HepG2 (cell line): ENCODE measurements around the gene CISD1. TPM values are rescaled to one million over a fixed set of nuclear protein-coding genes. Genes with fewer than 3 reads are reported as not detected.

Experiments used
- AHDC1 ChIP-seq: sonication (generic); formaldehyde crosslinking; IDR thresholded peaks from 2 replicates; pipeline ENCODE4 v1.5.1; 2020; ENCODE audit warnings: mild to moderate bottlenecking, missing genetic modification reagents, borderline replicate concordance
- CEBPB ChIP-seq: IDR thresholded peaks from 2 replicates; pipeline ENCODE4 v1.6.1; 2011; ENCODE audit warnings: low read depth, low read length, improper control_type of control experiment, borderline replicate concordance
- ELF3 ChIP-seq: IDR thresholded peaks from 2 replicates; pipeline ENCODE4 v1.6.1; 2016; ENCODE audit warnings: missing genetic modification reagents, missing compliant biosample characterization
- FOXA3 ChIP-seq: IDR thresholded peaks from 2 replicates; pipeline ENCODE4 v1.6.1; 2016; ENCODE audit warnings: missing genetic modification reagents, missing compliant biosample characterization
- HHEX ChIP-seq: IDR thresholded peaks from 2 replicates; pipeline ENCODE4 v1.6.1; 2016; ENCODE audit warnings: control low read depth
- HMG20A ChIP-seq: IDR thresholded peaks from 2 replicates; pipeline ENCODE4 v1.6.1; 2016; ENCODE audit warnings: borderline replicate concordance
- HNF4A ChIP-seq: sonication (generic); formaldehyde crosslinking; IDR thresholded peaks from 2 replicates; pipeline ENCODE4 v1.4.0; 2020; ENCODE audit warnings: missing genetic modification reagents
- NFRKB ChIP-seq: fragments of 450-650 bp; IDR thresholded peaks from 2 replicates; pipeline ENCODE4 v1.6.1; 2017
- NR2F6 ChIP-seq, 2 experiments: IDR thresholded peaks; 2 replicates each; pipeline ENCODE4 v1.6.1; 2016; ENCODE audit warnings: antibody characterized with exemption in 1 of 2, mild to moderate bottlenecking in 1 of 2
- PATZ1 ChIP-seq: sonication (generic); formaldehyde crosslinking; IDR thresholded peaks from 2 replicates; pipeline ENCODE4 v1.4.0; 2020; ENCODE audit warnings: missing genetic modification reagents
- SIX1 ChIP-seq: sonication (generic); formaldehyde crosslinking; IDR thresholded peaks from 2 replicates; pipeline ENCODE4 v1.4.0; 2020; ENCODE audit warnings: missing genetic modification reagents, borderline replicate concordance
- ZBTB10 ChIP-seq: sonication (generic); formaldehyde crosslinking; IDR thresholded peaks from 2 replicates; pipeline ENCODE4 v1.4.0; 2020; ENCODE audit warnings: missing genetic modification reagents, borderline replicate concordance
- ZNF574 ChIP-seq: sonication (generic); formaldehyde crosslinking; IDR thresholded peaks from 2 replicates; pipeline ENCODE4 v1.4.0; 2020; ENCODE audit warnings: missing genetic modification reagents
- polyA plus RNA-seq, 8 experiments: library from polyadenylated mRNA; depleted of rRNA in 3 of 8; stranded (reverse) in 7 of 8; unstranded in 1 of 8; fragments of >200 nt; fragmentation: Illumina TruSeq in 4 of 8; extraction: Trizol in 4 of 8; gene quantifications; 2 replicates each; pipeline versions ENCODE4 v1.2.1 to v1.2.3, GENCODE V29; 2011 to 2016; ENCODE audit warnings: low read depth in 4 of 8, missing spikeins in 1 of 8, mixed read lengths in 1 of 8; ENCODE audit not compliant: insufficient read depth in 1 of 8
- total RNA-seq, 5 experiments: library from RNA; depleted of rRNA; stranded (reverse); fragments of >200 nt; fragmentation: Illumina TruSeq; extraction: Trizol; gene quantifications; 2 replicates each; pipeline ENCODE4 v1.2.3, GENCODE V29; 2016; ENCODE audit warnings: low read depth in 1 of 5

The CISD1 gene
- total and polyA plus RNA-seq, 2 of the 13 experiments (the other 11 are each of a cell fraction or from before 2014, with no cell fraction given) = 63.4 to 78.9 TPM

GRCh38 chr10:58322072-58322834, 53.3 kb downstream of the CISD1 start (continued):
- TF ChIP-seq ZNF574 (no peak), ZBTB10 (CRISPR knock-in tag) (no peak), HMG20A (peak; percentile 50; the same call in 1 of the 2 replicates), ELF3 (CRISPR knock-in tag) (peak; percentile 81), AHDC1 (CRISPR knock-in tag) (no peak), HNF4A (peak; percentile 67; the same call in 1 of the 2 replicates), NR2F6 (IDR thresholded peaks at IDR 0.05) (peak; percentile 67), NR2F6 (CRISPR knock-in tag; IDR thresholded peaks at IDR 0.05) (peak; percentile 72), FOXA3 (CRISPR knock-in tag) (peak; percentile 44), PATZ1 (CRISPR knock-in tag) (0 out of 2 replicates have a peak, but pooled peaks have one; percentile 20), NFRKB (no peak), SIX1 (CRISPR knock-in tag) (peak; percentile 99), CEBPB (peak; percentile 78; the same call in 1 of the 2 replicates), HHEX (CRISPR knock-in tag) (no peak)
